Panc1 (cell line): ENCODE results near the gene RLN3. TPM values are rescaled to one million over a fixed set of nuclear protein-coding genes. Genes with fewer than 3 reads are reported as not detected.

Experiments used
- ATAC-seq: fragments of 200-7000 bp; cut with Tn5 transposase; 2 replicates; pipeline ENCODE4 v1.9.1; 2020; ENCODE audit warnings: mild to moderate bottlenecking, moderate library complexity
- BruUV-seq: library from RNA; stranded (reverse); fragments of 400-500 nt; replicated peaks from 2 replicates; lab custom pipeline; 2021; lab: Mats Ljungman, UMichigan
- CTCF ChIA-PET: fragments of 300-600 bp; sonication (Branson Sonifier 250); formaldehyde crosslinking; loops from one replicate; lab custom pipeline; 2022; ENCODE audit warnings: antibody characterized with exemption; lab: Charles Lee
- POLR2A ChIA-PET: fragments of 300-600 bp; sonication (Branson Sonifier 250); formaldehyde crosslinking; loops from one replicate; lab custom pipeline; 2022; ENCODE audit warnings: antibody characterized with exemption; lab: Charles Lee
- DNase-seq: peaks from one replicate; pipeline ENCODE4 v3.0.0-alpha.2; 2010; ENCODE audit warnings: low read depth, low spot score
- H3K27ac ChIP-seq: 2 replicates; pipeline ENCODE4 v1.5.1; 2011; ENCODE audit warnings: mild to moderate bottlenecking, low read length, inconsistent platforms
- H3K27me3 ChIP-seq: fragments of 200-500 bp; sonication (Bioruptor generic); 2 replicates; pipeline ENCODE4 v1.6.0; 2014; ENCODE audit warnings: low read length, inconsistent platforms; ENCODE audit not compliant: control insufficient read depth, insufficient read depth
- H3K36me3 ChIP-seq: fragments of 200-500 bp; sonication (Bioruptor generic); 2 replicates; pipeline ENCODE4 v1.5.1; 2014; ENCODE audit warnings: inconsistent platforms, mild to moderate bottlenecking, low read length, moderate library complexity; ENCODE audit not compliant: control insufficient read depth, insufficient read depth
- H3K4me1 ChIP-seq: 2 replicates; pipeline ENCODE4 v1.5.1; 2011; ENCODE audit warnings: inconsistent platforms, mild to moderate bottlenecking, low read length, moderate library complexity; ENCODE audit not compliant: control insufficient read depth, insufficient read depth
- H3K4me3 ChIP-seq, 2 experiments: 2 replicates each; pipeline ENCODE4 v1.5.1; 2011 to 2012; ENCODE audit warnings: low read depth in 2 of 2, low read length in 2 of 2, mild to moderate bottlenecking in 2 of 2, inconsistent platforms in 1 of 2, moderate library complexity in 1 of 2
- H3K9me3 ChIP-seq: fragments of 200-500 bp; sonication (Bioruptor generic); 2 replicates; pipeline ENCODE4 v1.5.1; 2014; ENCODE audit warnings: low read depth, mild to moderate bottlenecking, inconsistent platforms, low read length, moderate library complexity; ENCODE audit not compliant: control insufficient read depth, insufficient read depth
- CTCF ChIP-seq: fragments of 450-650 bp; IDR thresholded peaks from 2 replicates; pipeline ENCODE4 v1.5.1; 2017; ENCODE audit warnings: mild to moderate bottlenecking
- POLR2AphosphoS5 ChIP-seq: IDR thresholded peaks from 2 replicates; pipeline ENCODE4 v1.6.1; 2012; ENCODE audit warnings: mild to moderate bottlenecking, low read depth, low read length, moderate library complexity
- SIN3A ChIP-seq: IDR thresholded peaks from 2 replicates; pipeline ENCODE4 v1.6.1; 2012; ENCODE audit warnings: low read depth, mild to moderate bottlenecking, low read length, moderate library complexity, borderline replicate concordance; ENCODE audit not compliant: insufficient read depth
- TCF7L2 ChIP-seq: IDR thresholded peaks from 2 replicates; pipeline ENCODE4 v1.6.1; 2011; ENCODE audit warnings: mild to moderate bottlenecking, low read depth, low read length, inconsistent platforms
- in situ Hi-C: cut with HindIII; loops from 2 replicates; pipeline ENCODE4 v1.10.0; 2016; ENCODE audit warnings: low sequenced_read_pairs, low pct_unique_long_range_greater_than_20kb
- intact Hi-C: fragments of 100-400 bp; cut with micrococcal nuclease; formaldehyde crosslinking; loops from one replicate; pipeline ENCODE4 v1.10.0; 2022; ENCODE audit not compliant: unreplicated experiment
- total RNA-seq: library from RNA; stranded (reverse); gene quantifications from one replicate; pipeline ENCODE4 v1.2.1, GENCODE V29; 2021; ENCODE audit not compliant: unreplicated experiment
- TF ChIP-seq, protein P1 (sequence below), 2 experiments: IDR thresholded peaks; 2 replicates each; pipeline ENCODE4 v1.6.1; 2011 to 2012; ENCODE audit warnings: low read depth in 2 of 2, control low read depth in 1 of 2, low read length in 1 of 2, mild to moderate bottlenecking in 1 of 2, moderate library complexity in 1 of 2; ENCODE audit not compliant: insufficient read depth in 1 of 2

The RLN3 gene
- total RNA-seq, 1 experiment from 2014 or later, result not detected

DNA sequence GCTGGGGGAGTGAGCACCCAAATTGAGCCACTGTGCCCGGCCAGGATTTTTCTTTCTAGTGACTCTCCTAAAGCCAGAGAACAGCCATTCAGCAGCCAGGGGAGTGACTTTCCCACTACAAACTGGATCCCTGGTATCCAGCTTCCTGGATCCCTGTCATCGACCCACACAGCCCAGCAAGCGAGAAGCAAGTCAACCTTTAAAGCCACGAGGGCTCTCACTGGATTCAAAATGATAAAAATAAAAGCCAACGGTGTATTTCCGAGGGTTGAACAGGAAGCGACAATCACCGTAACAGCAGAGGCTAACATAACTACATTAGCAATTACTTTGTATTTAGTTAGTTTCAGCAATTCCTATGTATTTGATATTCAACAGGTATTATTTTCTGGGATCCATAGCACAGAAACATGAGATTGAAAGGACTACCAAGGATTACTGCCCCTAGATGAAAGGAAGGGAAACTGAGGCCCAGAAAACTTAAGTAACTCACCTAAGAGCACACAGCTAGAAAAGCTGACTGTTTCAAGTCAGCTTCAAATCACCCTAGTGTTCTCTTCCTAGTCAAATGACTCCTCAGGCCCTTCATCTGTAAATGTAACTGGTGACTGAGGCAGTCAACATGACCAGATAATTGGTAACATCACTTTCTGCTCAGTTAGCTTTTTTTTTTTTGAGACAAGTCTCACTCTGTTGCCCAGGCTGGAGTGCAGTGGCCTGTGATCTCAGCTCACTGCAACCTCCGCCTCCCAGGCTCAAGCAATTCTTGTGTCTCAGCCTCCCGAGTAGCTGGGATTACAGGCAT is 24.5 kb upstream of the RLN3 start:
- POLR2A ChIA-PET, result interaction anchor here (0.6 kb wide), 2 partner anchors 120 to 123 kb away, joined by 5 to 25 read pairs; no protein-coding TSS in a partner anchor
- peaks cover 12% of the 10 kb centered on the region for H3K4me1 ChIP-seq
- TF ChIP-seq, protein P1, sequence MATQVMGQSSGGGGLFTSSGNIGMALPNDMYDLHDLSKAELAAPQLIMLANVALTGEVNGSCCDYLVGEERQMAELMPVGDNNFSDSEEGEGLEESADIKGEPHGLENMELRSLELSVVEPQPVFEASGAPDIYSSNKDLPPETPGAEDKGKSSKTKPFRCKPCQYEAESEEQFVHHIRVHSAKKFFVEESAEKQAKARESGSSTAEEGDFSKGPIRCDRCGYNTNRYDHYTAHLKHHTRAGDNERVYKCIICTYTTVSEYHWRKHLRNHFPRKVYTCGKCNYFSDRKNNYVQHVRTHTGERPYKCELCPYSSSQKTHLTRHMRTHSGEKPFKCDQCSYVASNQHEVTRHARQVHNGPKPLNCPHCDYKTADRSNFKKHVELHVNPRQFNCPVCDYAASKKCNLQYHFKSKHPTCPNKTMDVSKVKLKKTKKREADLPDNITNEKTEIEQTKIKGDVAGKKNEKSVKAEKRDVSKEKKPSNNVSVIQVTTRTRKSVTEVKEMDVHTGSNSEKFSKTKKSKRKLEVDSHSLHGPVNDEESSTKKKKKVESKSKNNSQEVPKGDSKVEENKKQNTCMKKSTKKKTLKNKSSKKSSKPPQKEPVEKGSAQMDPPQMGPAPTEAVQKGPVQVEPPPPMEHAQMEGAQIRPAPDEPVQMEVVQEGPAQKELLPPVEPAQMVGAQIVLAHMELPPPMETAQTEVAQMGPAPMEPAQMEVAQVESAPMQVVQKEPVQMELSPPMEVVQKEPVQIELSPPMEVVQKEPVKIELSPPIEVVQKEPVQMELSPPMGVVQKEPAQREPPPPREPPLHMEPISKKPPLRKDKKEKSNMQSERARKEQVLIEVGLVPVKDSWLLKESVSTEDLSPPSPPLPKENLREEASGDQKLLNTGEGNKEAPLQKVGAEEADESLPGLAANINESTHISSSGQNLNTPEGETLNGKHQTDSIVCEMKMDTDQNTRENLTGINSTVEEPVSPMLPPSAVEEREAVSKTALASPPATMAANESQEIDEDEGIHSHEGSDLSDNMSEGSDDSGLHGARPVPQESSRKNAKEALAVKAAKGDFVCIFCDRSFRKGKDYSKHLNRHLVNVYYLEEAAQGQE (IDR thresholded peaks at IDR 0.05; ENCODE audit: insufficient read depth in 1 of 2, low read depth in 2 of 2, low read length in 1 of 2), result no peak
- TF ChIP-seq POLR2AphosphoS5 (no peak), SIN3A (no peak), TCF7L2 (no peak), CTCF (no peak)
- no peak for DNase-seq
- in situ Hi-C loops (no loop called here), intact Hi-C loops (no loop called here)
- BruUV-seq, result TSS peak; percentile 47
- CTCF ChIA-PET, result interaction anchor here (0.6 kb wide), 1 partner anchor 107 kb away, joined by 5 read pairs; no protein-coding TSS in a partner anchor
- no peaks in the 10 kb centered on the region; the same call in 1 of the 2 replicates for H3K36me3 ChIP-seq
- no peaks in the 10 kb centered on the region; the same call in 1 of the 2 replicates for H3K9me3 ChIP-seq
- ATAC-seq, result no peak
- H3K27ac ChIP-seq, result peak overlapping the region; percentile 29; the same call in 1 of the 2 replicates
- H3K4me3 ChIP-seq, result no peak overlapping the region
- no peaks in the 10 kb centered on the region for H3K27me3 ChIP-seq

GRCh38 chr19:14004619-14005348 is 23.2 kb upstream of the RLN3 start:
- ATAC-seq (no peak), DNase-seq (no peak)
- no TSS peak for BruUV-seq
- Histone ChIP-seq H3K4me3 (peak overlapping the region; percentile 54 to 66), H3K4me1 (peaks cover 12% of the 10 kb centered on the region), H3K27me3 (no peaks in the 10 kb centered on the region), H3K36me3 (no peaks in the 10 kb centered on the region; the same call in 1 of the 2 replicates), H3K27ac (peak overlapping the region; percentile 91), H3K9me3 (no peaks in the 10 kb centered on the region)
- intact Hi-C loops, result no loop called here
- in situ Hi-C loops, result no loop called here
- CTCF ChIA-PET, result no interaction called here
- POLR2A ChIA-PET, result interaction anchor here (0.7 kb wide), 1 partner anchor 851 kb away, joined by 5 read pairs; no protein-coding TSS in a partner anchor
- TF ChIP-seq, protein P1 (IDR thresholded peaks at IDR 0.05; ENCODE audit: insufficient read depth in 1 of 2, low read depth in 2 of 2, low read length in 1 of 2), result no peak
- TF ChIP-seq POLR2AphosphoS5, result no peak
- no peak for TF ChIP-seq SIN3A
- TF ChIP-seq CTCF, result no peak
- no peak for TF ChIP-seq TCF7L2
